Thoracic aorta (tissue), 2 donors: ENCODE data around the gene PCSK2. TPM values are rescaled to one million over a fixed set of nuclear protein-coding genes. Genes with fewer than 3 reads are reported as not detected.

Experiments used
- ATAC-seq: fragments of 150-250 bp; one replicate; pipeline ENCODE4 v1.8.0; 2017; ENCODE audit warnings: low read depth; ENCODE audit not compliant: insufficient number of reproducible peaks, low FRiP score
- DNase-seq: peaks from one replicate; pipeline ENCODE4 v3.0.0-alpha.2; 2020; ENCODE audit warnings: low spot score
- H3K27ac ChIP-seq, 2 donors: fragments of 200-600 bp; sonication (generic); 1 replicate in 1 of 2; 2 replicates in 1 of 2; pipeline ENCODE4 v1.5.1; 2016; ENCODE audit warnings: mild to moderate bottlenecking in 2 of 2, moderate library complexity in 2 of 2
- H3K27me3 ChIP-seq: fragments of 200-600 bp; sonication (generic); replicated peaks from 2 replicates; pipeline ENCODE4 v1.6.0; 2016; ENCODE audit warnings: mild to moderate bottlenecking; ENCODE audit not compliant: insufficient read depth
- H3K36me3 ChIP-seq: fragments of 200-600 bp; sonication (generic); one replicate; pipeline ENCODE4 v1.5.1; 2016
- H3K4me1 ChIP-seq, 2 donors: fragments of 200-600 bp; sonication (generic); 1 replicate in 1 of 2; 2 replicates in 1 of 2; pipeline versions ENCODE4 v1.5.1 to v1.6.0; 2016; ENCODE audit warnings: low read depth in 2 of 2, mild to moderate bottlenecking in 1 of 2; ENCODE audit not compliant: control insufficient read depth in 1 of 2
- H3K4me3 ChIP-seq: fragments of 200-600 bp; sonication (generic); 2 replicates; pipeline ENCODE4 v1.5.1; 2016; ENCODE audit warnings: mild to moderate bottlenecking
- H3K9me3 ChIP-seq: fragments of 200-600 bp; sonication (generic); 2 replicates; pipeline ENCODE4 v1.5.1; 2016
- CTCF ChIP-seq: fragments of 200-600 bp; sonication (generic); IDR thresholded peaks from one replicate; pipeline ENCODE4 v1.5.1; 2019; ENCODE audit warnings: antibody characterized with exemption
- total RNA-seq, 2 donors: library from RNA; depleted of rRNA; stranded (reverse); fragments of >200 nt; gene quantifications; one replicate each; pipeline versions ENCODE4 v1.1.0 to v1.2.3, GENCODE V29; 2016

The PCSK2 gene
- total RNA-seq, 2 donors from 2014 or later, result 1.2 to 16.2 TPM

GRCh38 chr20:17471606-17472187, 244.9 kb downstream of the PCSK2 start:
- ATAC-seq (no peak), DNase-seq (no peak)
- H3K4me3 ChIP-seq, result no peak overlapping the region
- no peaks in the 10 kb centered on the region for H3K9me3 ChIP-seq
- H3K27ac ChIP-seq, result no peak overlapping the region
- TF ChIP-seq CTCF, result no peak
- no peaks in the 10 kb centered on the region for H3K36me3 ChIP-seq
- H3K4me1 ChIP-seq, result no peaks in the 10 kb centered on the region
- no peaks in the 10 kb centered on the region for H3K27me3 ChIP-seq

- Histone ChIP-seq H3K4me1 (no peaks in the 10 kb centered on the region), H3K36me3 (no peaks in the 10 kb centered on the region), H3K9me3 (no peaks in the 10 kb centered on the region), H3K27me3 (no peaks in the 10 kb centered on the region), H3K27ac (no peak overlapping the region), H3K4me3 (no peak overlapping the region)
- no peak for DNase-seq
- TF ChIP-seq CTCF, result no peak
- ATAC-seq, result no peak
Measured at GRCh38 chr20:17473659-17474058, 246.8 kb downstream of the PCSK2 start.

- TF ChIP-seq CTCF, result no peak
- H3K36me3 ChIP-seq, result no peaks in the 10 kb centered on the region
Measured at GRCh38 chr20:17479063-17479657, 252.3 kb downstream of the PCSK2 start.

GRCh38 chr20:17480696-17481095, 253.9 kb downstream of the PCSK2 start:
- Histone ChIP-seq H3K9me3 (no peaks in the 10 kb centered on the region), H3K4me1 (no peaks in the 10 kb centered on the region), H3K27ac (no peak overlapping the region), H3K4me3 (no peak overlapping the region), H3K36me3 (no peaks in the 10 kb centered on the region), H3K27me3 (no peaks in the 10 kb centered on the region)
- DNase-seq (no peak), ATAC-seq (no peak)
- no peak for TF ChIP-seq CTCF

More at GRCh38 chr20:17479063-17479657, 252.3 kb downstream of the PCSK2 start:
- Histone ChIP-seq H3K4me3 (no peak overlapping the region), H3K9me3 (no peaks in the 10 kb centered on the region), H3K27ac (no peak overlapping the region), H3K4me1 (no peaks in the 10 kb centered on the region), H3K27me3 (no peaks in the 10 kb centered on the region)
- DNase-seq (no peak), ATAC-seq (no peak)

GRCh38 chr20:17481661-17482060, 254.8 kb downstream of the PCSK2 start:
- H3K9me3 ChIP-seq, result no peaks in the 10 kb centered on the region
- no peaks in the 10 kb centered on the region for H3K27me3 ChIP-seq
- TF ChIP-seq CTCF, result no peak
- no peak overlapping the region for H3K27ac ChIP-seq
- ATAC-seq (no peak), DNase-seq (no peak)
- no peaks in the 10 kb centered on the region for H3K36me3 ChIP-seq
- H3K4me3 ChIP-seq, result no peak overlapping the region
- no peaks in the 10 kb centered on the region for H3K4me1 ChIP-seq
